Brain microvascular endothelial cell (primary cell): ENCODE results near the gene TULP1.

Experiments used
- DNase-seq: peaks from one replicate; pipeline ENCODE4 v3.0.0-alpha.2; 2020
- H3K27ac ChIP-seq: fragments of 250-450 bp; sonication (Bioruptor Pico); 2 replicates; pipeline ENCODE4 v1.5.1; 2020; ENCODE audit warnings: mild to moderate bottlenecking, moderate library complexity
- H3K27me3 ChIP-seq: fragments of 250-450 bp; sonication (Bioruptor Pico); replicated peaks from 2 replicates; pipeline ENCODE4 v1.5.1; 2020; ENCODE audit warnings: mild to moderate bottlenecking
- H3K36me3 ChIP-seq: fragments of 250-450 bp; sonication (Bioruptor Pico); replicated peaks from 2 replicates; pipeline ENCODE4 v1.5.1; 2020; ENCODE audit warnings: mild to moderate bottlenecking
- H3K4me3 ChIP-seq: 2 replicates; pipeline ENCODE4 v1.5.1; 2011; ENCODE audit warnings: low read depth, mild to moderate bottlenecking, control low read depth, low read length, moderate library complexity
- in situ Hi-C: cut with HindIII; loops from 2 replicates; pipeline ENCODE4 v1.10.0; 2017; ENCODE audit warnings: low sequenced_read_pairs, low pct_ligation_motif_present
- TF ChIP-seq, protein P1 (sequence below): IDR thresholded peaks from 2 replicates; pipeline ENCODE4 v1.5.1; 2011; ENCODE audit warnings: low read depth, mild to moderate bottlenecking, moderate library complexity, low read length, control low read depth, inconsistent platforms; ENCODE audit errors: missing control alignments

Gene TULP1

DNA sequence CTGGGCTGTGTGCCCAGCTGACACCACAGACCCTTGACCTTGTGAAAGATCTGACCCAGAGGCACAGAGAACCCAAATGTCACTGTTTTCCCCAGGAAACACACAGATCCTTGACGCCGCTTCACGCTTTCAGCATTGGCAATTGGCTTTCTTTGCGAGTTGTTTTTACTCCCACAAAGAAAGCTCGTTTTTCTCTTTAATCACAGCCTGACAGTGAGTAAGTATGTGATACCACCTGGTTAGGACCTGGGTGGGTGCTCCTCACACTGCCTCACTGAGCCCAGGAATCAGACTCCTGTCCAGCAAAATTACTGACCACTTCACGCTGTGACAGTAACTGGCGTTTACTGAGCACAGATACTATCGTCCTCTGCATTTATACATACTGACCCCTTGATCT is 31.5 kb downstream of the TULP1 start:
- TF ChIP-seq, protein P1, sequence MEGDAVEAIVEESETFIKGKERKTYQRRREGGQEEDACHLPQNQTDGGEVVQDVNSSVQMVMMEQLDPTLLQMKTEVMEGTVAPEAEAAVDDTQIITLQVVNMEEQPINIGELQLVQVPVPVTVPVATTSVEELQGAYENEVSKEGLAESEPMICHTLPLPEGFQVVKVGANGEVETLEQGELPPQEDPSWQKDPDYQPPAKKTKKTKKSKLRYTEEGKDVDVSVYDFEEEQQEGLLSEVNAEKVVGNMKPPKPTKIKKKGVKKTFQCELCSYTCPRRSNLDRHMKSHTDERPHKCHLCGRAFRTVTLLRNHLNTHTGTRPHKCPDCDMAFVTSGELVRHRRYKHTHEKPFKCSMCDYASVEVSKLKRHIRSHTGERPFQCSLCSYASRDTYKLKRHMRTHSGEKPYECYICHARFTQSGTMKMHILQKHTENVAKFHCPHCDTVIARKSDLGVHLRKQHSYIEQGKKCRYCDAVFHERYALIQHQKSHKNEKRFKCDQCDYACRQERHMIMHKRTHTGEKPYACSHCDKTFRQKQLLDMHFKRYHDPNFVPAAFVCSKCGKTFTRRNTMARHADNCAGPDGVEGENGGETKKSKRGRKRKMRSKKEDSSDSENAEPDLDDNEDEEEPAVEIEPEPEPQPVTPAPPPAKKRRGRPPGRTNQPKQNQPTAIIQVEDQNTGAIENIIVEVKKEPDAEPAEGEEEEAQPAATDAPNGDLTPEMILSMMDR: no peak
- Histone ChIP-seq H3K36me3 (peaks cover 15% of the 10 kb centered on the region), H3K4me3 (no peak overlapping the region), H3K27ac (no peak overlapping the region), H3K27me3 (no peaks in the 10 kb centered on the region)
- in situ Hi-C loops: no loop called here
- DNase-seq: no peak

DNA sequence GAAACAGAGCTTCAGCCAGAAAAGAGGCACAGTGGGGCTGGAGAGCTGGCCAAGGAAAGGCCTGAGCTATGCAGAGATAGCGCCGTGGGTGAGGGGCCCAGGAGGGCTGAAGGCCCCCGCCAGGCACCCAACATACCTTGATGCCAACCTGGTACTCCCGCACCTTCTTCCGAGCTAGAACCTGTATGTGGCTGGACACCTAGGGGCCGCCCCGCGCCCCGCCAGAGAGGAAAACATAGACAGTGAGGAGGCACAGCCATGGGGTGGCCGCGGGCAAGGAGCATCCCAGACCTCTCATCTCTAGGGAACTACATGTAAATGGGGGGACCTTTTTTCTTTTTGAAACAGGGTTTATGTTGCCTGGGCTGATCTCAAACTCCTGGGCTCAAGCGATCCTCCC is 32.5 kb downstream of the TULP1 start:
- no peak overlapping the region for H3K27ac ChIP-seq
- H3K36me3 ChIP-seq: peaks cover 25% of the 10 kb centered on the region
- DNase-seq: no peak
- no peak overlapping the region for H3K4me3 ChIP-seq
- H3K27me3 ChIP-seq: no peaks in the 10 kb centered on the region
- in situ Hi-C loops: no loop called here
- TF ChIP-seq, protein P1: no peak

DNA sequence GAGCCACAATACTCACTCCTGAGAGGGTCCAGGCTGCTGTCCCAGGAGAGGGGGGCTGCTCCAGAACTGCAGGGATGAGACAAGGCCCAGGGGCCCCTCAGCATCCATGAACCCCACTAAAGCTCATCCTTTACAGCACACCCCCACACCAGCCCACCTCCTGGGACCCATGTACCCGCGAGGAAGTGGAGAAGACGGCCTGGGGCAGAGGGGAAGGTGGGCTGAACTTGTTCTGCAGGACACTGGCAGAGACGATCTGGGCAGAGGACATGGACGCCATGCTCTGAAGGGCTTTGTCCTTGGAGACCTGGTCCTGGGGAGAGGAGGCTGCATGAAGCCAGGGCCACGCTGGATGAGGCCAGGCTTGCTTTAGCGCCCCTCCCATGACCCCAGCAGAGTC is 34.4 kb downstream of the TULP1 start:
- Histone ChIP-seq H3K27ac (no peak overlapping the region), H3K27me3 (no peaks in the 10 kb centered on the region), H3K36me3 (peaks cover 35% of the 10 kb centered on the region), H3K4me3 (no peak overlapping the region)
- in situ Hi-C loops: no loop called here
- TF ChIP-seq, protein P1: no peak
- no peak for DNase-seq

DNA sequence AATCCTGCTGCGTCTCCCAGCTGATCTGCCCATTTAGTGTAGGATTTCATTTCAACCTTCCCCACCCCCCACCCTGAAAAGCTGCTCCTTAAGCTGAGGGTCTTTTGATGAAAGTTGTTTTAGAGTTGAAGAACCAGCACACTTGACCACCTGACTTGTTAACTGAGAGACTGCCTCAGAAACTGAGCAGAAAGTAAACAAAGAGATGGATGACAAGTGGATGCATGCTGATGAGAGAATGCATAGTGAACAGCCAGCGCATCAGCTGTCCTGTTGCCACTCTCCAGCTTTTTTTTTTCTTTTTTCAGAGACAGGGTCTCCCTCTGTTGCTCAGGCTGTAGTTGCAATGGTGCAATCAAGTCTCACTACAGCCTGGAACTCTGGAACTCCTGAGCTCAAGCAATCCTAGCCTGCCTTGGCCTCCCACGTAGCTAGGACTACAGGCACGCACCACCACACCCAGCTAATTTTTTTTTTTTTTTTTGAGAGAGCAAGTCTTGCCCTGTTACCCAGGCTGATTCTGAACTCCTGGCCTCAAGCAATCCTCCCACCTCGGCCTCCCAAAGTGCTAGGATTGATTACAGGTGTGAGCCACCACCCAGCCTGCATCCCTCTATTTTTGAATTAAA is 35.0 kb downstream of the TULP1 start:
- no peak overlapping the region for H3K27ac ChIP-seq
- TF ChIP-seq, protein P1: no peak
- peaks cover 39% of the 10 kb centered on the region for H3K36me3 ChIP-seq
- no peak overlapping the region for H3K4me3 ChIP-seq
- in situ Hi-C loops: no loop called here
- no peaks in the 10 kb centered on the region for H3K27me3 ChIP-seq
- DNase-seq: no peak

DNA sequence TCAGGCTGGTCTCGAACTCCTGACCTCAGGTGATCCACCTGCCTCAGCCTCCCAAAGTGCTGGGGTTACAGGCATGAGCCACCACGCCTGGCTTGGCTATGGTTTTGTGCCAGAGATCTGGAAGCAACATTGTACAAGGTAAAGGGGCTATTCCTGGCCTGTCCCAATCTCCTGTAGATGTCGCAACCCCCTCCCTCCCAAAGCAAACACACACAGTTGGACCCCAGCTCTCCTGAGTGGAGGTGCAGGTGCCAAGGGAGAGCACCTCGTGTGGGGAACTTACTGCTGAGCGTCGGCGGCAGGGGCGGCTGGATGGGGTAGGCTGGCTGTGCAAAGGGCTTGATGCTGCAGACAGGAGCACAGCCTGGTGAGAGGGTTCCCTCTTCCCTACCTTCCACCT is 35.7 kb downstream of the TULP1 start:
- H3K27ac ChIP-seq: no peak overlapping the region
- no peak for DNase-seq
- TF ChIP-seq, protein P1: no peak
- in situ Hi-C loops: no loop called here
- H3K27me3 ChIP-seq: no peaks in the 10 kb centered on the region
- H3K4me3 ChIP-seq: no peak overlapping the region
- H3K36me3 ChIP-seq: peaks cover 44% of the 10 kb centered on the region

DNA sequence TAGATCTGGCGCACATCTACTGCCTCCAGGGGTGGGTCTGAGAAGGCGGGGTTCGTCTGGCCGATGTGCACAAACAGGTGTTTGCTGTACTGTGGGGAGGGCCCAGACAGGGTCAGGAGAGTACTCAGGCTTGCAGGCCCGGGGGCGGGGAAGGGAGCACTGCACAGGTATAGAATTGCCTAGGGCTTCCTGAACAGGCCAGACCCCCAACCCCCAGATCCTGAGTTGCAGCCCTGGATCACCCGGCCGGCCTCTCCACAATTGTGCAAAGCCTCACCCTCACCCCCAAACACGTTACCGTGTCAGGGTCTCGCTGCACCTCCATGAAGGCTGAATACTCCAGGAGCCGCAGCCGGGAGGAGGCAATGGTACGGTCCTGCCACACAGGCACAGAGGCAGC is 36.7 kb downstream of the TULP1 start:
- in situ Hi-C loops: no loop called here
- Histone ChIP-seq H3K27ac (no peak overlapping the region), H3K27me3 (no peaks in the 10 kb centered on the region), H3K36me3 (peaks cover 50% of the 10 kb centered on the region), H3K4me3 (no peak overlapping the region)
- no peak for DNase-seq
- TF ChIP-seq, protein P1: no peak
